ENCODE data around the gene PFN1. TPM values are rescaled to one million over a fixed set of nuclear protein-coding genes. Genes with fewer than 3 reads are reported as not detected.
A peak's percentile ranks its signal among the peaks of the same experiment; 100 is the strongest.

The PFN1 gene
- total RNA-seq, 1 experiment from 2014 or later = 1,480 TPM

DNA sequence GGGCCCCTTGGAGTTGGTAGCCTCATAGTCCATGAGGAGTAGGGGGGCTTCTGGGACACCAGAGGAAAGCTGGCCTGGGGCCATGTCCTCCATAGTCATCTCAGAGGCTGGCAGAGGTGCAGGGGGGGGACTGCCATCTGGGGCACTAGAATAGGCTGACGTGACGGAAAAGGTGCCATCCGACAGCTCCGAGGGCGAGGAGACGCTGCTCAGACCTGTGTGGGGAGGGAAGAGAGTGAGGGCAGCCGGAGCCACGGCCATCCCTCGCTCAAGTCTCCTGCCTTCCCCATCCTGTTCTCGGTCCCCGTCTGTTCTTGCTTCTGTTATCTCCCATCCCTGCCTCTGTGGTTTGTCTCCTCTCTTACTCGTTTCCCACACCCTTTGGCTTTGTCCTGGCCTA lies 24.0 kb upstream of the PFN1 start:
- H3K27me3 ChIP-seq (ENCODE audit: control insufficient read depth, insufficient read depth, low read length) = peaks cover 24% of the 10 kb centered on the region; the same call in 1 of the 2 replicates

GRCh38 chr17:4971826-4972225 lies 23.5 kb upstream of the PFN1 start:
- no peak overlapping the region for H3K4me3 ChIP-seq (ENCODE audit: insufficient read depth, low read depth, low read length)
- peaks cover 22% of the 10 kb centered on the region; the same call in 1 of the 2 replicates for H3K27me3 ChIP-seq (ENCODE audit: control insufficient read depth, insufficient read depth, low read length)
- H3K36me3 ChIP-seq (replicated peaks; ENCODE audit: control insufficient read depth, insufficient read depth, low read length) = peaks cover 4% of the 10 kb centered on the region
- no peak for DNase-seq

More for the DNA sequence above, 24.0 kb upstream of the PFN1 start:
- peak; percentile 61 for DNase-seq
- H3K36me3 ChIP-seq (replicated peaks; ENCODE audit: control insufficient read depth, insufficient read depth, low read length) = peaks cover 4% of the 10 kb centered on the region
- H3K4me3 ChIP-seq (ENCODE audit: insufficient read depth, low read depth, low read length) = no peak overlapping the region

DNA sequence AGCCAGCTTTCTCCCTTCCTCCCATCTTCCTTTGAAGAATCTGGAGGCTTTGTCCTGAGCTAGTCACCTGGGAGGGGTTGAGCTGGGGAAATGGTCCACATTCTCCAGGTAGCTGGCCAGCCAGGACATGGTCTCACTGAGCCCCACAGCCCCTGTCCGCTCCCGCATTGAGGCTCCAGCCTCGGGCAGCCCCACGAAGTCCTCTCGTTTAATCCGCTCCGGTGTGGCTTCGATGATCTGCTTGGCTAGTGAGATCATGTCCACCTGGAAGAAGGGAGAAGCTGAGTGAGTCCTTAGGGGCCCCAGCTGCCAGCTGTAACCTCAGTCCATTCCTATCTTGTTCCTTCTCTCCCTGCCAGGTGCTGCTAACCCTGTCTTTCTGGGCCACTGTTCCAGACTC lies 21.9 kb upstream of the PFN1 start:
- no peak for DNase-seq
- peaks cover 4% of the 10 kb centered on the region for H3K36me3 ChIP-seq (replicated peaks; ENCODE audit: control insufficient read depth, insufficient read depth, low read length)
- H3K4me3 ChIP-seq (ENCODE audit: insufficient read depth, low read depth, low read length) = no peak overlapping the region
- peaks cover 22% of the 10 kb centered on the region; the same call in 1 of the 2 replicates for H3K27me3 ChIP-seq (ENCODE audit: control insufficient read depth, insufficient read depth, low read length)

- DNase-seq = no peak
- peak overlapping the region; percentile 87; the same call in 1 of the 2 replicates for H3K4me3 ChIP-seq (ENCODE audit: insufficient read depth, low read depth, low read length)
- peaks cover 4% of the 10 kb centered on the region for H3K36me3 ChIP-seq (replicated peaks; ENCODE audit: control insufficient read depth, insufficient read depth, low read length)
- peaks cover 19% of the 10 kb centered on the region; the same call in 1 of the 2 replicates for H3K27me3 ChIP-seq (ENCODE audit: control insufficient read depth, insufficient read depth, low read length)
These were observed 21.3 kb upstream of the PFN1 start for GRCh38 chr17:4969551-4970173.

- H3K36me3 ChIP-seq (replicated peaks; ENCODE audit: control insufficient read depth, insufficient read depth, low read length) = peaks cover 4% of the 10 kb centered on the region
- H3K4me3 ChIP-seq (ENCODE audit: insufficient read depth, low read depth, low read length) = peak overlapping the region; percentile 87
- peak; percentile 66 for DNase-seq
- H3K27me3 ChIP-seq (ENCODE audit: control insufficient read depth, insufficient read depth, low read length) = peaks cover 14% of the 10 kb centered on the region; the same call in 1 of the 2 replicates
These were observed 20.8 kb upstream of the PFN1 start for GRCh38 chr17:4969047-4969550.

GRCh38 chr17:4968486-4969046 lies 20.2 kb upstream of the PFN1 start:
- Histone ChIP-seq H3K4me3 (ENCODE audit: insufficient read depth, low read depth, low read length) (peak overlapping the region; percentile 87), H3K36me3 (replicated peaks; ENCODE audit: control insufficient read depth, insufficient read depth, low read length) (peaks cover 4% of the 10 kb centered on the region), H3K27me3 (ENCODE audit: control insufficient read depth, insufficient read depth, low read length) (peaks cover 10% of the 10 kb centered on the region; the same call in 1 of the 2 replicates)
- DNase-seq = peak; percentile 78

GRCh38 chr17:4967539-4968485 lies 19.5 kb upstream of the PFN1 start, which contains the start of gene SPAG7:
TSS of gene SPAG7 (minus strand) at chr17:4967817. CDS start at chr17:4967804, 13 bp downstream.
- peak within 1 kb of the TSS; percentile 87 for H3K4me3 ChIP-seq (ENCODE audit: insufficient read depth, low read depth, low read length)
- H3K36me3 ChIP-seq (replicated peaks; ENCODE audit: control insufficient read depth, insufficient read depth, low read length) = peaks cover 4% of the 10 kb centered on the region
- H3K27me3 ChIP-seq (ENCODE audit: control insufficient read depth, insufficient read depth, low read length) = peaks cover 4% of the 10 kb centered on the region; the same call in 1 of the 2 replicates
- DNase-seq = peak; percentile 98

DNA sequence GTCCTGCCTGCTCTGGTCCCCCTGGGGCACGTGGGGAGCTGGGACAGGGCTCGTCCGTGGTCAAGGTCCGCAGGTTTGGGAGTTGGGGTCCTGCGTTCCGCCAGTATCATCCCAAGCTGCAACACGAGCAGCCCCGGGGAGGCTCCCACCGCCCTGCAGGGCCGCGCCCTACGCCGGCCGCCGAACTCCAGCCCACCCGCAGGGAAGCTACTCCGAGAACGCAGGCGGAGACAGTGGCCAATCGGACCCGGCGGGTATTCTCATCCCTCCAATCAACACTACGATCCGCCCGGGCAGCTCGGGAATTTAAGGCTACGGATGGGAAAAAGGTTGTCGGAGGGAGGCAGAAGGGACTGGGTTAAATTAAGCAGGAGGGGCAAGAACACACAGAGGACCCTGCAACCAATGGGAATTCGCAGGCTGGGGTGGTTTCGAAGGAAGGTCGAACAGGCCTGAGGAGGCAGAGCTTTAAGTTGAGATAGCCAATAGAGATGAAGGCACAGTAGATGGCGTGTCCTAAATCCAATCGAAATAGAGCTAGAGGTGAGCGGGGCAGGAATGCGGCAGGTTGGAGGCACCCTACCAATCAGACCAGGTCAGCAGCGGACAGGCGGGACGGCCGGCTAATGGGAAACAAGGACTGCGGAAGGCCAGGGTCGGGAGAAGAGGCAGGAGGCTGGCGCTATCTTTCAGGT lies 18.7 kb upstream of the PFN1 start:
- H3K36me3 ChIP-seq (replicated peaks; ENCODE audit: control insufficient read depth, insufficient read depth, low read length) = peaks cover 4% of the 10 kb centered on the region
- peak overlapping the region; percentile 87 for H3K4me3 ChIP-seq (ENCODE audit: insufficient read depth, low read depth, low read length)
- H3K27me3 ChIP-seq (ENCODE audit: control insufficient read depth, insufficient read depth, low read length) = no peaks in the 10 kb centered on the region
- peak; percentile 98 for DNase-seq

GRCh38 chr17:4965311-4965986 lies 17.1 kb upstream of the PFN1 start:
- no peak for DNase-seq
- H3K36me3 ChIP-seq (replicated peaks; ENCODE audit: control insufficient read depth, insufficient read depth, low read length) = no peaks in the 10 kb centered on the region; the same call in 1 of the 2 replicates
- no peaks in the 10 kb centered on the region for H3K27me3 ChIP-seq (ENCODE audit: control insufficient read depth, insufficient read depth, low read length)
- no peak overlapping the region for H3K4me3 ChIP-seq (ENCODE audit: insufficient read depth, low read depth, low read length)

- peaks cover 2% of the 10 kb centered on the region; the same call in 1 of the 2 replicates for H3K36me3 ChIP-seq (replicated peaks; ENCODE audit: control insufficient read depth, insufficient read depth, low read length)
- DNase-seq = peak; percentile 60
- no peak overlapping the region for H3K4me3 ChIP-seq (ENCODE audit: insufficient read depth, low read depth, low read length)
- no peaks in the 10 kb centered on the region for H3K27me3 ChIP-seq (ENCODE audit: control insufficient read depth, insufficient read depth, low read length)
These were observed 12.1 kb upstream of the PFN1 start for GRCh38 chr17:4960279-4960922.

GRCh38 chr17:4959261-4959965 lies 11.1 kb upstream of the PFN1 start:
- Histone ChIP-seq H3K4me3 (ENCODE audit: insufficient read depth, low read depth, low read length) (no peak overlapping the region), H3K36me3 (replicated peaks; ENCODE audit: control insufficient read depth, insufficient read depth, low read length) (peaks cover 2% of the 10 kb centered on the region; the same call in 1 of the 2 replicates), H3K27me3 (ENCODE audit: control insufficient read depth, insufficient read depth, low read length) (no peaks in the 10 kb centered on the region)
- no peak for DNase-seq

GRCh38 chr17:4958102-4958501 lies 9.8 kb upstream of the PFN1 start:
- H3K4me3 ChIP-seq (ENCODE audit: insufficient read depth, low read depth, low read length) = no peak overlapping the region
- no peak for DNase-seq
- H3K36me3 ChIP-seq (replicated peaks; ENCODE audit: control insufficient read depth, insufficient read depth, low read length) = peaks cover 2% of the 10 kb centered on the region; the same call in 1 of the 2 replicates
- H3K27me3 ChIP-seq (ENCODE audit: control insufficient read depth, insufficient read depth, low read length) = no peaks in the 10 kb centered on the region

Data from H7 (cell line).